Astrocyte (in vitro differentiated cells and primary cell): ENCODE results near the gene SLC66A1.

ENCODE experiments used
- CTCF ChIP-seq: IDR thresholded peaks from 2 replicates; pipeline ENCODE4 v1.5.1; 2011; ENCODE audit warnings: low read depth, mild to moderate bottlenecking, inconsistent platforms, low read length, moderate library complexity; ENCODE audit not compliant: insufficient read depth
- EZH2 ChIP-seq: IDR thresholded peaks from 2 replicates; pipeline ENCODE4 v1.6.1; 2012; ENCODE audit warnings: mild to moderate bottlenecking, low read length, inconsistent platforms; ENCODE audit not compliant: insufficient read depth

- TF ChIP-seq CTCF (no peak), EZH2 (no peak)
These were observed 57.4 kb downstream of the SLC66A1 start for GRCh38 chr1:19369396-19370090.
